HG03457 (cell line): ENCODE results near the gene HPSE.
"Not testable (repeated sequence)": the region's sequence is repeated elsewhere in the genome, so short reads cannot be mapped to it uniquely, and the experiment has no call there.

ENCODE experiments used
- ATAC-seq: cut with Tn5 transposase; IDR thresholded peaks from one replicate; pipeline ENCODE4 v1.9.1; 2021; ENCODE audit warnings: moderate number of reproducible peaks; ENCODE audit not compliant: unreplicated experiment

The HPSE gene

GRCh38 chr4:83335701-83336100, 1.1 kb upstream of the HPSE start:
- no peak for ATAC-seq

GRCh38 chr4:83331956-83332355, 2.7 kb downstream of the HPSE start:
- ATAC-seq, result no peak

GRCh38 chr4:83329521-83330110, 5.0 kb downstream of the HPSE start:
- no peak for ATAC-seq

- ATAC-seq, result no peak
Measured at GRCh38 chr4:83328521-83329187, 6.0 kb downstream of the HPSE start.

GRCh38 chr4:83326546-83326945, 8.1 kb downstream of the HPSE start:
- no peak for ATAC-seq

GRCh38 chr4:83325306-83325705, 9.3 kb downstream of the HPSE start:
- not testable (repeated sequence) for ATAC-seq

- ATAC-seq, result no peak
Measured at GRCh38 chr4:83323136-83323535, 11.5 kb downstream of the HPSE start.

- ATAC-seq, result no peak
Measured at GRCh38 chr4:83320548-83320947, 14.1 kb downstream of the HPSE start.

- no peak for ATAC-seq
Measured at GRCh38 chr4:83318666-83319065, 16.0 kb downstream of the HPSE start.

GRCh38 chr4:83317671-83318070, 17.0 kb downstream of the HPSE start:
- no peak for ATAC-seq

- no peak for ATAC-seq
Measured at GRCh38 chr4:83316459-83317165, 18.0 kb downstream of the HPSE start.

GRCh38 chr4:83315341-83315870, 19.2 kb downstream of the HPSE start:
- ATAC-seq, result no peak

- ATAC-seq, result no peak
Measured at GRCh38 chr4:83308672-83309071, 26.0 kb downstream of the HPSE start.

GRCh38 chr4:83307920-83308319, 26.7 kb downstream of the HPSE start:
- ATAC-seq, result no peak

GRCh38 chr4:83305187-83305586, 29.5 kb downstream of the HPSE start:
- no peak for ATAC-seq

- ATAC-seq, result no peak
Measured at GRCh38 chr4:83297548-83298260, 36.9 kb downstream of the HPSE start.

- ATAC-seq, result no peak
Measured at GRCh38 chr4:83293305-83294046, 41.2 kb downstream of the HPSE start.

GRCh38 chr4:83290059-83290774, 44.4 kb downstream of the HPSE start:
- not testable (repeated sequence) for ATAC-seq

- not testable (repeated sequence) for ATAC-seq
Measured at GRCh38 chr4:83288381-83288780, 46.3 kb downstream of the HPSE start.

- ATAC-seq, result no peak
Measured at GRCh38 chr4:83285055-83285407, 49.6 kb downstream of the HPSE start.
